ENCODE results near the gene USP53. TPM values are rescaled to one million over a fixed set of nuclear protein-coding genes. Genes with fewer than 3 reads are reported as not detected.

USP53 gene
- total and polyA plus RNA-seq, 2 donors (not counting 3 experiments of a cell fraction or from before 2014, with no cell fraction given) = 7.8 to 22.8 TPM

DNA sequence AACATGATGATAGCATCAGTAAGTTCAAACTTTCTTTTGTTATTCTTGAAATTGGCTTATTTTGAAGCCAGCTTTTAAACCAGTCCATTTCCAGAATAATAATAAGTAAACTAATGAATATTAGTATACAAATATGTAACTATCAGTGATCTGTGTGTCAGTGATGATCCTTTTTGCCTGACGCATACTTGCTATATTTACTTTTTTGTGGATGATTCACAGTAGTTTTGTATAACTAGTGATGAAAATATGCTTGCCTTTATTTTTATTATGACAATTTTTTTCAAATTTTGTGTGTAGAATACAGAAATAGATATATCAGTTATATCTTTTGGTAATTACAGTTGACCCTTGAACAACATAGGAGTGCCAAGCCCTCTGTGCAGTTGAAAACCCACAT, 49.5 kb downstream of the USP53 start:
- no peak overlapping the region for H2AFZ ChIP-seq (ENCODE audit: low read depth, low read length)
- H3K36me3 ChIP-seq (ENCODE audit: control insufficient read depth in 2 of 2, extremely low read depth in 1 of 2, insufficient read depth in 2 of 2, low read length in 2 of 2) = peaks cover 2 to 19% of the 10 kb centered on the region in 2 experiments
- no peaks in the 10 kb centered on the region for H3K9me3 ChIP-seq (replicated peaks; ENCODE audit: control insufficient read depth, insufficient read depth, low read length)
- H3K27me3 ChIP-seq (ENCODE audit: control insufficient read depth in 2 of 2, insufficient read depth in 2 of 2, low read length in 2 of 2) = no peaks in the 10 kb centered on the region
- H3K4me2 ChIP-seq (ENCODE audit: insufficient read depth, low read length) = no peak overlapping the region
- H3K4me3 ChIP-seq (replicated peaks in 1 of 3; ENCODE audit: insufficient read depth in 1 of 3, low read depth in 1 of 3, low read length in 3 of 3) = no peak overlapping the region
- H3K79me2 ChIP-seq (ENCODE audit: control insufficient read depth, insufficient read depth, low read length) = no peaks in the 10 kb centered on the region
- no peak for DNase-seq (ENCODE audit: low read depth, low spot score)
- no peaks in the 10 kb centered on the region for H4K20me1 ChIP-seq (replicated peaks; ENCODE audit: control insufficient read depth, extremely low read depth, insufficient read depth, low read length)
- dilution Hi-C loops (cut with MboI; ENCODE audit: extremely low pct_ligation_motif_present, low sequenced_read_pairs) (no loop called here), intact Hi-C loops (cut with micrococcal nuclease) (no loop called here)
- peaks cover 2% of the 10 kb centered on the region for H3K9me1 ChIP-seq (replicated peaks; ENCODE audit: control insufficient read depth, extremely low read depth, insufficient read depth, low read length)
- no peak for FAIRE-seq
- H3K9ac ChIP-seq (replicated peaks; ENCODE audit: extremely low read depth, insufficient read depth, low read length) = no peak overlapping the region
- no peaks in the 10 kb centered on the region for H3K4me1 ChIP-seq (ENCODE audit: control insufficient read depth, extremely low read depth, insufficient read depth, low read length)
- CTCF ChIA-PET = no interaction called here
- TF ChIP-seq POLR2A (IDR thresholded peaks at IDR 0.05; ENCODE audit: low read depth, low read length) (no peak), MYC (IDR thresholded peaks at IDR 0.05; ENCODE audit: low read depth, low read length) (no peak), GATA2 (IDR thresholded peaks at IDR 0.05; ENCODE audit: insufficient read depth, insufficient read length, low read depth, low read length) (no peak), EZH2 (IDR thresholded peaks at IDR 0.05; ENCODE audit: borderline replicate concordance, low read depth, low read length, severe bottlenecking) (no peak), JUN (IDR thresholded peaks at IDR 0.05; ENCODE audit: borderline replicate concordance, insufficient read depth, insufficient read length, low read depth) (no peak)
- POLR2A ChIA-PET = no interaction called here
- no peak overlapping the region for H3K27ac ChIP-seq (ENCODE audit: insufficient read depth, low read depth, low read length)
- BruUV-seq (replicated peaks) = no TSS peak

DNA sequence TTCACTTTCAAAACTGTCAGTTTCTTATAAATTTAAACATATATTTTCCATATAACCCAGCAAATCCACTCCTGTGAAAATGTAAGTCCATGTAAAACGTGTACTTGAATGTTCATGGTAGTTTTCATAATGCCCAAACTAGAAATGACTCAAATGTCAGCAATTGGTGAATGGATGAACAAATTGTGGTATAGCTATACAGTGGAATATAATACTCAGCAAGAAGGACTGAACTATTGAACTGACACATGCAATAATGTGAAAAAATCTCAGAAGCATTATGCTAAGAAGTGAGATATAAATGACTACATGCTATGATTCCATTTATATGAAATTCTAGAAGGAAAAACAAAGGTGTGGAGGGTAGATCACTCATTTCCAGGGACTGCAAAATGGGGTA, 52.2 kb downstream of the USP53 start:
- CTCF ChIA-PET = no interaction called here
- Histone ChIP-seq H3K27ac (ENCODE audit: insufficient read depth, low read depth, low read length) (no peak overlapping the region), H3K9ac (replicated peaks; ENCODE audit: extremely low read depth, insufficient read depth, low read length) (no peak overlapping the region), H3K4me3 (replicated peaks in 1 of 3; ENCODE audit: insufficient read depth in 1 of 3, low read depth in 1 of 3, low read length in 3 of 3) (no peak overlapping the region), H4K20me1 (replicated peaks; ENCODE audit: control insufficient read depth, extremely low read depth, insufficient read depth, low read length) (no peaks in the 10 kb centered on the region), H3K9me3 (replicated peaks; ENCODE audit: control insufficient read depth, insufficient read depth, low read length) (no peaks in the 10 kb centered on the region), H3K9me1 (replicated peaks; ENCODE audit: control insufficient read depth, extremely low read depth, insufficient read depth, low read length) (peaks cover 2% of the 10 kb centered on the region), H3K27me3 (ENCODE audit: control insufficient read depth in 2 of 2, insufficient read depth in 2 of 2, low read length in 2 of 2) (no peaks in the 10 kb centered on the region), H3K36me3 (ENCODE audit: control insufficient read depth in 2 of 2, extremely low read depth in 1 of 2, insufficient read depth in 2 of 2, low read length in 2 of 2) (peaks cover 0 to 27% of the 10 kb centered on the region in 2 experiments), H3K4me2 (ENCODE audit: insufficient read depth, low read length) (no peak overlapping the region), H3K4me1 (ENCODE audit: control insufficient read depth, extremely low read depth, insufficient read depth, low read length) (no peaks in the 10 kb centered on the region), H3K79me2 (ENCODE audit: control insufficient read depth, insufficient read depth, low read length) (no peaks in the 10 kb centered on the region), H2AFZ (ENCODE audit: low read depth, low read length) (no peak overlapping the region)
- DNase-seq (ENCODE audit: low read depth, low spot score) (no peak), FAIRE-seq (no peak)
- POLR2A ChIA-PET = no interaction called here
- TF ChIP-seq GATA2 (IDR thresholded peaks at IDR 0.05; ENCODE audit: insufficient read depth, insufficient read length, low read depth, low read length) (no peak), POLR2AphosphoS5 (IDR thresholded peaks at IDR 0.05; ENCODE audit: insufficient read depth, low read depth, low read length) (no peak), POLR2A (IDR thresholded peaks at IDR 0.05; ENCODE audit: low read depth, low read length) (no peak), MYC (IDR thresholded peaks at IDR 0.05; ENCODE audit: low read depth, low read length) (no peak), JUN (IDR thresholded peaks at IDR 0.05; ENCODE audit: borderline replicate concordance, insufficient read depth, insufficient read length, low read depth) (no peak), FOS (IDR thresholded peaks at IDR 0.05; ENCODE audit: borderline replicate concordance, insufficient read depth, low read length) (no peak), EZH2 (IDR thresholded peaks at IDR 0.05; ENCODE audit: borderline replicate concordance, low read depth, low read length, severe bottlenecking) (no peak)
- TF ChIP-seq, protein P1, sequence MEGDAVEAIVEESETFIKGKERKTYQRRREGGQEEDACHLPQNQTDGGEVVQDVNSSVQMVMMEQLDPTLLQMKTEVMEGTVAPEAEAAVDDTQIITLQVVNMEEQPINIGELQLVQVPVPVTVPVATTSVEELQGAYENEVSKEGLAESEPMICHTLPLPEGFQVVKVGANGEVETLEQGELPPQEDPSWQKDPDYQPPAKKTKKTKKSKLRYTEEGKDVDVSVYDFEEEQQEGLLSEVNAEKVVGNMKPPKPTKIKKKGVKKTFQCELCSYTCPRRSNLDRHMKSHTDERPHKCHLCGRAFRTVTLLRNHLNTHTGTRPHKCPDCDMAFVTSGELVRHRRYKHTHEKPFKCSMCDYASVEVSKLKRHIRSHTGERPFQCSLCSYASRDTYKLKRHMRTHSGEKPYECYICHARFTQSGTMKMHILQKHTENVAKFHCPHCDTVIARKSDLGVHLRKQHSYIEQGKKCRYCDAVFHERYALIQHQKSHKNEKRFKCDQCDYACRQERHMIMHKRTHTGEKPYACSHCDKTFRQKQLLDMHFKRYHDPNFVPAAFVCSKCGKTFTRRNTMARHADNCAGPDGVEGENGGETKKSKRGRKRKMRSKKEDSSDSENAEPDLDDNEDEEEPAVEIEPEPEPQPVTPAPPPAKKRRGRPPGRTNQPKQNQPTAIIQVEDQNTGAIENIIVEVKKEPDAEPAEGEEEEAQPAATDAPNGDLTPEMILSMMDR (IDR thresholded peaks at IDR 0.05; ENCODE audit: extremely low read depth in 1 of 2, insufficient read depth in 1 of 2, low read depth in 1 of 2, low read length in 2 of 2) = no peak
- TF ChIP-seq, protein P2, sequence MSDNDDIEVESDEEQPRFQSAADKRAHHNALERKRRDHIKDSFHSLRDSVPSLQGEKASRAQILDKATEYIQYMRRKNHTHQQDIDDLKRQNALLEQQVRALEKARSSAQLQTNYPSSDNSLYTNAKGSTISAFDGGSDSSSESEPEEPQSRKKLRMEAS (IDR thresholded peaks at IDR 0.05; ENCODE audit: insufficient read depth, insufficient read length) = no peak
- intact Hi-C loops (cut with micrococcal nuclease) (no loop called here), dilution Hi-C loops (cut with MboI; ENCODE audit: extremely low pct_ligation_motif_present, low sequenced_read_pairs) (no loop called here)
- no TSS peak for BruUV-seq (replicated peaks)
